CD4-positive, alpha-beta T cell treated with Interleukin-15 for 1 hour (primary cell): Measurements from ENCODE around the gene PDZRN3.
"Not testable (repeated sequence)": the region's sequence is repeated elsewhere in the genome, so short reads cannot be mapped to it uniquely, and the experiment has no call there.

Experiments used
- DNase-seq: peaks from one replicate; pipeline ENCODE4 v3.0.0-alpha.2; 2020

PDZRN3 gene

DNA sequence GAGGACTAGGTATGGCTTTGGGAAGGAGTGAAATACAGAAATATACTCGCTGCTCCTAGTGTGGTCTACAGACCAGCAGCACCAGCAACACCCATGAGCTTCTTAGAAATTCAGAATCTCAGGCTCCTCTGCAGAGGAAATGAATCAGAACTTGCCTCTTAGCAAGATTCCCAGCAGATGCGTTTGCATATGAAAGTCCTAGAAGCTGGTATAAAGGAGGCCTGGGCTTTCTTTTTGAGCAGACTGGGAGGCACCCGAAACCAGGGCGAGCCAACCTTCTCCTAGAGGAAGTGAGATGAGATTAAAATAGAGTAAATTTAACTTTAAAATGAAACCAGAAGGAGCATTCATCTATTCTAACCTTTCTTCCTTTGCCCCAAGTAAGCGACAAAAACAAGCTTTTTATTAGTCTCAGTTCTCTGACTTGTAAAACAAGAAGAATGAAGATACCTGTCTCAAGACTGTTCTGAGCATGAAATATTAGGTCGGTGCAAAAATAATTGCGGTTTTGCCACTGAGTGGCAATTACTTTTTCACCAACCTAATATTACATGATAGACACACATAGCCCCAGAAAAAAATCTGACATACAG, 140.0 kb downstream of the PDZRN3 start:
- DNase-seq = no peak

DNA sequence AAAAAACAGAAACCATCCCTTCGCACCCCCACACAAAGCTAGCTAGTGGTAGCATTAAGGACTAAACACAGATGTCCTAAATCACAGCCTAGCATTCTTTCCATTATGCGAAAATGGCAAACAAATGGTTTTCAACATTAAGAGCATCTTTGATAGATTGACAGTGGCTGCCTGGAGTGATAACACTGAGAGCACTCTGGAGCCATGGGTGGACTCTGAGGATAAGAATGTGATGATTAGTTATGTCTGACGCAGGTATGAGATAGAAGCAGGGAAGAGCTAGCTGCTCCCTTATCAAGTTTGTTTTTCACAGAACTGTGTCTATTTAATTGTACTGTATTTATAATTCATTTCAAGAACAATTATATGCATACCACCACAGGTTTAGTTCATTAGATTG, 142.9 kb downstream of the PDZRN3 start:
- DNase-seq = no peak

DNA sequence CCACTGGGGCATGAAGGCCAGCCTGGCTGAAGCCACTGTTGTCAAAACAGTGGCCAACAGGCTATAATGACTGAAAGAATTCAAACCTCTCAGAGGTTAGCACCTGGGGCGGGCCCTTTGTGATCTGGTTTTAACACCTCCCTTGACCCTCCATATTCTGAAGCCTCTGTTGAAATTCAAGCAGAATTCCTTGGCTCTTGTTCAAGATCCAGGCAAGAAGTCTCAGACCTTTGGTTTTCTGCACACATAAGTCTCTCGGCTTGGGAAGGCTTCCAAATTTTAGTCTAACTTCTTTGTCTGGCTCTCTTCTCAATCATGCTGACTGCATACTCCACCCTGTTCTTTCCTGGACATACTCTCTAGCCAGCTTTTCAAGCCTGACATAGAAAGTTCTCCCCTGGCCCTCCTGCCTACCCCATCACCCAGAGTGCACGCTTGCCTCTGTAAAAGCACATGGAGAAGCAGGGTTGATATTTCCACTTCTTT, 144.5 kb downstream of the PDZRN3 start:
- no peak for DNase-seq

DNA sequence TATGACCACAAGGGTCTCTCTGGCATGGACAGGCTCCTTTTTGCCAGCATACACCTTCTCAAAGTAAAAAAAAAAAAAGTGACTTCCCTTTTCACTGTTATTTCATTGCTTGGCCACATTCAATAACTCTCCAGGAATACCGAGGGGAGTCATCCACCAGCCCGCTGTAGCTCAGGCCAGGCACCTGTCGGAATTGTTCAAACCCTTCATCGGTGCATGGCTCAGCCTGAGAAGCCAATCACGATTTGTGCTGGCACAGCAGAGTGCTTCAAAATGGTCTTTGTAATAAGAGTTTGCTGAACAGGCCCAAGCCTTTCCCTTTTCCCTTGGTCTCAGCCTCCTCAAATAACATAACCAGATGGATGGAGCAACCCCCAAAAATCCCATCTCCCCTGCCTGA, 145.4 kb downstream of the PDZRN3 start:
- DNase-seq = no peak

DNA sequence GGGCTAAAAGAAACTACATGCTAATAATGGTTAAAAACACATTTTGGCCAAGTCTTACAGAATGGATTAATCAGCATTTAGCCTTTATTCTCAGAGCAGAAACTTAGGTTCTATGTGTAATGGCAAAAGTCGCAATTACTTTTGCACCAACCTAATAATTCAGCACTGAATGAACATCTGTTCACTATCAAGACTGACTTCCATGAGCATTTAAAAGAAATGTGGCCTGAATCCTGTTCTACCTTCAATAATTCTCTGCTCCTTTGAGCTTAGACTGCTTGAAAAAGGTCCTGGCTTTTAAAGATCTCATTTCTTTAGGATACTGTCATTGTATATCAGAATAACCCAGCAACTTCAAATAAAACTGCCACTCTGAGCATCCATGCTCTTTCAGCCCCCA, 145.9 kb downstream of the PDZRN3 start:
- DNase-seq = no peak

DNA sequence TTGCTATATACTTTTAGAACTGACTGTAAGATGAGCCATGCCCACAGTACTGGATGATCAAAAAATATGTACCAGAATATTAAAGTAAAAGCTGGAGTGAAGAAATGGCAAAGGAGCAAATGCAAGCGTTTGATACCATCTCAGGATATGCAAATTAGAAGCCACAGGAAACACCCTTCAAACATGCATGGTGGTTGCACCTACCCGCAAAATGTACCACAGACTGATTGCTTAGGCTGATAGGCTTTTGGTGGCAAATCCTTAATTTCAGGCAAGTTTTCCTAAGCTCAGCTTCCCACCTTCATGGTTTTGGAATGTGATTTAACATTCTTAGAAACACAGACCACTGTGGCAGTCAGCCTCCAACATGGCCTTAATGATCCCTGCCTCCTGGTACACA, 149.0 kb downstream of the PDZRN3 start:
- DNase-seq = no peak

DNA sequence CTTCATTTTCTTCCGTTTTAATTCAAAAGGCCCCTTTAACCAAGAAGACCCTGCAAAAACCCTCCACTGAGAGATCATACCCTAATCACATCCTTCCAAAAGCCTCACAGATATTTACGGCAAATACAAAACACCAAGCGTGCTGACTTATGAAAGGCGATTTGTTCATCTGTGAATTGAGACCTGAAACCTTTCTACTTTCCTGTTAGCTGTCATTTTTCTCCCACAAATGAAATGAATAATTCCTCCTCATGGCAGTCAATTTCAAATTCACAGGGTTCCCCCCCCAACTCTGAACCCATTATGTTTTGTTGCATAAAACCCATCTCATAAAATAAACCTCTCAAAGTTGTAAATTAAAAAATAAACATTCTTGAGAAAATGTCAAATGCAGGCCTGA, 149.6 kb downstream of the PDZRN3 start:
- DNase-seq = no peak

DNA sequence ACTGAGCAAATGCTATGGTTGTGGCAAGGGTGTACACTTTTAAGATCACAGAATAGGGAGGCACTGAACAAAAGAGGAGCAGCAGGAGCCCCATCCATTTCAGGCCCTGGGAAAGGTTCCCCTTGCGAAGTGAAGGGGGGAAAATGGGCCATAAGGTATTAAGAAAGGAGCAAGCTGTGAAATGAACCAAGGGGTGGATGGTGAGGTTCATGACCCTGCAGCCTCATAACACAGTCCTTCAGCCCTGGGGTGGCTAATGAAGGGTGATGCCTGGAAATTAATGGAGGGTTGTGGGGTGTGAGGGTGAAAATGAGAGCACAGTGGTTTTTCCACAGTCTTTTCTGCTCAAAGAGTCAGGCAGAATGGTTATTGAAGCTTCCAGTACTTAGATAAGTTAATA, 150.1 kb downstream of the PDZRN3 start:
- no peak for DNase-seq

DNA sequence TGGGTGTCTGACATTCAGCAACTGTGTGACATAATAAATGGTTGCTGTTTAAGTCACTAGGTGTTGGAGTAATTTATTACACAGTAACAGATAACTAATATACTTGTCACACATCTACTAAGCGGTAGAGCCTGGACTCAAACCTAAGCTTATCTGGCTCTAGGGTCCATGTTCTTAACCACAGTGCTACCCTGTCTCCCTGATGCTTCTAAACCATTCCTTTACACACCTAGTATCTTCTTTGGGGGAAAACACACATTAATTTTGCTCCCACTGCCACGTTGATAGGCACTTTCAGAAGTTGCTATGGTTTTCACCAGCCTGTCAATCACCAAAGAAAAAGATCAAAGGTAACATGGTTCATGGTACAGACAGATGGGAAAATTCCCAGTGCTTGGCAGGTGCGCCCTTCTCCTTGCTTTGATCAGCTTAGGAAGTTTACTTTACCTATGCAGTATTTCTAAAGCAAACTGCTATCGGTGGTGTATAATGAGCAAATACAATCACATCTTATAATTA, 150.8 kb downstream of the PDZRN3 start:
- no peak for DNase-seq

DNA sequence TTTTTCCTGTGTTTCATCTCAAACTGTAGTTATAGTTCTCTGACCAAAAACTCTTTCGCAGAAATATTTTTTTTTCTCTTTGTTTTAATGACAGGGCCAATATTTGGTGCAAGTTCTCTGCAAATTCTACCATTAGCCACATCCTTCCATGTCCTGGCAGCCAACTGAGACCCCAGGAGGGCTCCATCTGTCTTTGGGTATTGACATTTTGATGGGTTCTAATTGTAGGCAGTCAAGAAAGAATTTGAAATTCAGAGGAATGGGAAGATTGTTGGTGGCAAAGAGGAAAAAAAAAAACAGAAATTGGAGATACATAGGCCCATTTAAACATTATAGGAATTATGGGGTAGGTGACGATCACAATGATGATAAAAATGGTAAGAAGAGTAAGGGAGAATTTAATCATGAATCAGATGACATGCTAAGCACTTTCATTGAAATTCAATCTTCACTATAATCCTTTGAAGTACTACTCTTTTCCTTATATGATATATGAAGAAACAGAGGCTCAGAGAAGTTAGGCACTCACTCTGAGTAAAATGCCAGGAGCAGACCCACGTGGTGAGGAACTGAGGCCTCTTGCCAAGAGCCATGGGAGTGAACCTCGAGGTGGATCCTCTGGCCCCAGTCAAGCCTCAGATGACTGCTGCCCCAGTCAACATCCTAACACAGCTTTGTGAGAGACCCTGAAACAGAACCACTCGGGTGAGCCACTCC, 151.4 kb downstream of the PDZRN3 start:
- no peak for DNase-seq

DNA sequence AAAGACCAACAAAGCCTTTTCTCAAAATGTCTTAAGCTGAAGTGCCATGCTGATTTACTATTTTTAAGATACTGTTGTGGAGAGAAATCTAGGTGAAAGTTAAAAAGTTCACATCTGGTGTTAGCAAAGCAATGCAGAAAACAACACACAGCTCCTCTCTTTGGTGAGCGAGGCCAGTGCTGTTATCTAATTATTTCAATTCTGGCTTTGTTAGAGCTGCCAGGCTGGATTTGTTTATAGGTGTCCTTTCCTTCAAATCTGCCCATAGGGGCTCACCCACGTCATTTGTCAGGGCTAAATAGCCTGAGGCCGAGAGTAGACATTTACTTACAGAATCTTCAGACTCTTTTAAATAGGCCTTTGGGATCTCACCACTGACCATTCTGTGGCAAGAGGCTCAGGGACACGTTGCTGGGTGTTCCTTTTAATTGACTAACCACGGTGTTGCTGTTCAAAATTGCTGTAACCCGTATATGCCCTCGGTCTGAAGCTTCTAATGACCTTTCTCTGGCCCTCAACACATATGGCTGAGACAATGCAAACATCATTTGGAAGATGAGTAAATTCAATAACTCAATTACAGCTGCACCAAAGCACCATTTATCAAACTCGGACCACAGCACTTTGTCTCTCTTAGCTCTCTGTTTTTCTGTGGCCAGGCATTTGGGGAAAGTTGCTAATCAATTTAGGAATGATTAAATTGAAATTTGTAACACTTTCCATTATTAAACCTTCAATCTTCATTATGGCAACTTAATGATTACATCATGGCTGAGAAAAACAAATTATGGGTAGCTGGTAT, 152.6 kb downstream of the PDZRN3 start:
- DNase-seq = no peak

DNA sequence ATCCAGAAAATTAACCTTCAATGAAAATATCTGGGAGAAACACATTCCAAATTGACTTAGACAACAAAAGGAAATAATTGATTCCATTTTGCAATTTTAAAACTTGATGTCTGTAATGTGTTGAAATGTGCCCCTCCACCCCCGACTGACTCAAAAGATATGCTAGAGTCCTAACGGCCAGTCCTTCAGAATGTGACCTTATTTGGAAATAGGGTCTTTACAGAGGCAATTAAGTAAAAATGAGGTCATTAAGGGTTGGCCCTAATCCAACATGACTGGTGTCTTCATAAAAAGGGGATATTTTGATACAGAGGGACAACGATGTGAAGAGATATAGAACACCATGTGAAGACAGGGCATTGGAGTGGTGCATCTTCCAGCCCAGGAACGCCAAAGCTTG, 153.9 kb downstream of the PDZRN3 start:
- no peak for DNase-seq

DNA sequence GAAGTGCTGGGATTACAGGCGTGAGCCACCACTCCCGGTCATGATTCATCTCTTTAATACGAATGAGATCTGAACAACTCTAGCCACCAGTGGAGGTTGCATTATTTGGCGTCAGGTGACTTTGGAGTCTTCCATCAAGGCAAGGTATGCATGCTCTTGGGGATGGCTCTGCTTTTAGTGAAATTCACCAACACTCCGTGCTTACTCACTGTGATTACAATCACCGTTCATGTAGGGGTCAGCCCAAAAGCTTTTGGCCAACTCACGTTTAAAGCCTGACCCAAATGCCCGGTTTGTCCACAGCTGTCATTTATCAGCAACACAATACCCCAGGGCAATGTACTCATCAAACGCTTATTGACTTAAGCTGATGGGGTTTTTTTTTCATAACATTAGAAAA, 155.4 kb downstream of the PDZRN3 start:
- no peak for DNase-seq

DNA sequence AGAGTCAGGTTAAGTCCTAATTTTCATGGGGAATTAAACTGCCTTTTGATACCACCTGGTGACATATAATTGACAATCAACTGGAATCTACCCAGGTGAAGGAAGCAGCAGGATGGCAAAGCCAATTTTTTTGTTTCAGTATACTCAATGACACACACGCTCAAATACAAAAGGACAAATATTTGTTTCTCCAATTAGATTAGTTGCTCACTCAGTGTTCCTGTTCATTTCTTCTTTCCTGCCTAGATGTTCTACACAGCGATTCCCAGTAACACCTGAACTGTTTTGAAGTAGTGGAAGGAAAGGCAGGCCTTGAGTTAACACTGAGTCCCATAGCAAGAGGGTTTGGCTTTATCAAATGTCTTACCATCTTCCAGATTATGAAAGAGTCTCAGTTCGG, 157.5 kb downstream of the PDZRN3 start:
- DNase-seq = no peak

DNA sequence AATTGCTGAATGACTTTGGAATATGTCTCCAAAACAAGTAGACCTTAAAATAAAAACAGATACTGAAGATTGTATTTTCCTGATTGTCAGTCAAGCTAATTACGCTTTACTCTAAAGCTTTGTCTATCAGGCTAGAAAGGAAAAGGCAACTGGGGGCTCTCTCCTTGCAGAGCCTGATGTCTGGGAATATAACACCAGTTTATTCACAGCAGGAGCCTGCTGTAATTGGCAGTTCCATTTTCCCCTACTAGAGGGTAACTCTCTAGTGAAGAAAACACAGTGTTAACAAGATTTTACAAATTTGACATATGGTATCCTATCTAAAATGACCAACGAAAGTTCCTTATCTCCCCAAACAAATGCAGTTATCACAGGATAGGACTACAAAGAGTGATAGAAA, 158.8 kb downstream of the PDZRN3 start:
- DNase-seq = no peak

DNA sequence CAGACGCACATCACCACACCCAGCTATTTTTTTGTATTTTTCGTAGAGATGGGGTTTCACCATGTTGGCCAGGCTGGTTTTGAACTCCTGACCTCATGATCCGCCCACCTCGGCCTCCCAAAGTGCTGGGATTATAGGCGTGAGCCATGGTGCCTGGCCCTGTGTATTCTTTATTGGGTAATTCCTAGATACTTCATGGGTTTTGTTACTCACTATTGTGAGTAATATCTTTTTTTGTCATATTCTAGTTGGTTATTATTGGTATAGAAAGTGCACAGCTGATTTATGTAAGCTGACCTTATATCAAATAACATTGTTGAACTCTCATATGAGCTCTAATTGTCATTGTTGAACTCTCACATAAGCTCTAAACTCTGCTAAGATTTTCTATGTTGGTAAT, 160.6 kb downstream of the PDZRN3 start:
- not testable (repeated sequence) for DNase-seq

DNA sequence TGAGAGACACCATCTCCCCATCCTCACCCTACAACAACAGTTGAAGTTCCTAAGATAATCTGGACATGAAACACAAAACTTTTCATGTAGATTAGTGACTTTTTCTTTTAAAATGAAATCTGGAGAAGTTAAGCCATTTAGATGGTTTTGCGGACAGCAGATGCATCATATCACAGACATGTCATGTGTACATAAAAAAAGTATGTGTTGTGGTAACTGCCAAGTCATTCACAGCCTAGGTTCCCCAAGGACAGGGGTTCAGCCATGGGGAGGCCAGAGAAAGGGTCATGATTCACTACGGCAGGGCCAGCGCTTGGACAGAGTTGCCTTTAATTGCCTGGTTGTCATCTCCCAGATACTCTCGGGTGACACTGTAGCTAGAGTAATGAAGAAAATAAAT, 163.2 kb downstream of the PDZRN3 start:
- DNase-seq = no peak

DNA sequence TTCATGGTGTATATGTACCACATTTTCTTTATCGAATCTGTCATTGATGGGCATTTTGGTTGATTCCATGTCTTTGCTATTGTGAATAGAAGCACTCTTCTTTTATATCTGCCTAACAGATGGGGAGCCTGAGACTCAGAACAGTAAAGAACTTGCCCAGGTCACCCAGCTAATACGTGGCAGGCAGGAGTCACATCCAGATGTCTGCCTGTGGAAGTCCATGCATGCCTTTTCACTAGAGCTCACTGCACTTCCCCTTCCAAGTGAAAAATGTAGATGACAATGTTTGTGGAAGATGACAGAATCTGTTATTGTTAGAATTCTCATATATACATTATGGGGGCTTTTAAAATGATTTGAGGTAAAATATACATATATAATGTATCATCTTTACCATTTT, 165.0 kb downstream of the PDZRN3 start:
- DNase-seq = no peak

DNA sequence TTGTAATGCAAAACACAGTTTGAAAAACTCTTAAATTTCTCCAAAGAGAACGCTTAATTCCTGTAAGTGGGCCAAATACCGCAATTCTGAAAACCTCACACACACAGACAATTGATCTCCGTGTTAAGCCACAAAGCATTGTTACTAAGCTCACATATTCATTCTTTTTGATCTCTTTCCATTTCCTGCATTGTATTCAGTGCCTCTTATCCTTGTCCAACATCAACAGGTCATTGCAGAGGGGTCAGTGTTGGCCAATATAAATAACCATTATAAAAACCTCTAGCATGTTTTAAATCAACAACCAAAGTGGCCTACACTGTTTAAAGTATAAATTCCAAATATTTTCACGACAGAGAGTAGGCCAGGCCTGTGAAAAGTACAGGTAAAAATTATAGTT, 171.1 kb downstream of the PDZRN3 start:
- DNase-seq = no peak

DNA sequence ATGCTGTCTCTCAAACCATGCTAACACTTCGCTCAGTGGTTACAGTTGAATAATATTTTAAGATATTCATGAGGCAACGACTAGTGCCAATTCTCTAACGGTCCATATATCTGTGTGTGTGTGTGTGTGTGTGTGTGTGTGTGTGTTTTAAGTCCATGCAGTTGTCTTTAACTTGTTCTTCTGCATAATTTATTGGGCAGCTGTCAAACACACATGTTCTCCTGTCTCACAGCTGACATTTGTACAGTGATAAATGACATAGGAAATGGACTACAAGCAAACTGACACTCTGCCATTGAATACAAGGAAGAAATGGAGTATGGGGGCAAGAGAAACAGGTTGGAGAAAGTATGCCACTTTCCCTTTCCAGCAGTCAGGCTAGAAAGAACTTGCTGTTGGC, 172.0 kb downstream of the PDZRN3 start:
- DNase-seq = no peak

DNA sequence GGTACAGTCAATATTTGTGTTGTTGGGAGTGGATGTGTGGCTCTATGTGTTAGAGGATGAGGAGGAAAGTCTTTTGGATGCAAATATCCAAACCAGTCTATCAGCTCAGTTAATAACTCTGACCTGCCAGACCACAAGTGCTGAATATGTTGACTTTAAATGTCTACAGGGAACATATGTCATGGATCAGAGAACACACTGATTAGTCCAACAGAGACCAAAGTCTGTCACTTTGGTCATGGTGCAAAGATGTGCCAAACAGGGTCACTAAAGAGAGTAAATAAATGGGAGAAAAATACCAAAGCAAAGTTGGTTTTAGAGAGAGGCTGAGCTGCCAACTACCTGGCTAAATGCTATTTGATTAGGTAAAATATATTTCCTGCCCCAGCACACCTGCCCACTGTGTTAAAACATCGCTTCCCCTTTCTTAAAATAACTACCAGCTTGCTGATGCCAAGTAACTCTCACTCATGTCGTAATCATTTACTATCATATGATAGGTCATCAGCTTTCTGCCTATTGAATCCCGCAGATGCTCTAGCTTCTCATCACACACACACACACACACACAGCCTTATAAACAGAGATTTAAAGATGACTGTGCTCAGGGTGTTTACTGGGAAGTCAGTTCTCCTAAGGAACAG, 173.3 kb downstream of the PDZRN3 start:
- no peak for DNase-seq

DNA sequence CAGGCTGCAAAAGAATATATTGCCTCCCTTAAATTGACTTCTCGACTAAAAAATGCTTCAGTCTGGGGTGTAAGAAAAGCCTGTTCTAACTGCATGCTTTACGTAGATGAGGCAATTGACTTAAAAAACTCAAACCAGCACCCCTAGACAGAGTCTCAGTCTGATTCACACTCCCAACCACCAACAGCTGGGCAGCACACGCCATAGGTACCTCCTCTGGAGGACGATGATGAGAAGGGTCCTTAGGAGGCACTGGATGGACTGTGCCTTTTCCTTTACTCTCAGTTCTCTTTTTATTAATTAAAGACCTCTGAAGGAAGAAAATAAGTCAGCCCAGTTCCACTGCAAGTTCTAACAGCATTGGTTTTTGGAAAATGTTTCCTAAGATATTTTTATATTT, 175.0 kb downstream of the PDZRN3 start:
- no peak for DNase-seq

DNA sequence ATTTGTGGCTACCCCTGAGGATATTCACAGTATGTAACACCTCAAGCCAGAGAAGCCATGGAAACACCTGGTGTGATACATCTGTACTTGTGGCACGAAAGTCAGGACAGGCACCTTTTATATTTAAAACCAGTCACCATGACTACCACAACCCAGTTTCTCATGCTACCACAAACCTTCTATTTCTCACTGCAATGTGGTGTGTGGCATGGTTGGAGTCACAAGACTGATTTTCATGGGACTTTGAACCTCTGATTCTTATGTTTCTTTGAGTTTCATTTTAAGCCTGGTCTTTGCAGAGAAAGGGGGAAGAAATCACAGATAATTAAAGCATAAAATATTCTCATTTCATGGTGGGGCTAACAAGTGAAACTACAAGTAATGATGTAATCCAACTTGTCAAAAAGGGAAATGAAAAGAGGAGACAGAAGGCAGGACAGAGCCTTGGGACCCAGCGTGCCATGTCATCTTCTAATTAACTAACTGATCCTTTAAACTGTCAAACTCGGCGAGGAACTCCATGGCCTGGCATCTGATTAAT, 175.9 kb downstream of the PDZRN3 start:
- no peak for DNase-seq
